Spleen (tissue), 11 donors: ENCODE data around the gene NUDT1. TPM values are rescaled to one million over a fixed set of nuclear protein-coding genes. Genes with fewer than 3 reads are reported as not detected.
A peak's percentile ranks its signal among the peaks of the same experiment; 100 is the strongest.

Experiments
- DNase-seq: peaks from one replicate; pipeline ENCODE4 v3.0.0-alpha.2; 2020
- H3K27ac ChIP-seq, 8 donors: fragments of 200-600 bp; sonication (generic) in 7 of 8; 1 replicate in 4 of 8; 2 replicates in 4 of 8; pipeline versions ENCODE4 v1.5.0 to v1.8.0; 2016 to 2021; ENCODE audit warnings: inconsistent platforms in 4 of 8, mild to moderate bottlenecking in 4 of 8, moderate library complexity in 1 of 8
- H3K27me3 ChIP-seq, 7 donors: fragments of 200-600 bp; sonication (generic) in 6 of 7; replicated peaks in 1 of 7; 1 replicate in 4 of 7; 2 replicates in 3 of 7; pipeline versions ENCODE4 v1.5.0 to v1.8.0; 2016 to 2021; ENCODE audit warnings: inconsistent platforms in 3 of 7, mild to moderate bottlenecking in 1 of 7
- H3K36me3 ChIP-seq, 6 donors: fragments of 200-600 bp; sonication (generic) in 5 of 6; 1 replicate in 4 of 6; 2 replicates in 2 of 6; pipeline versions ENCODE4 v1.5.0 to v1.8.0; 2016 to 2021; ENCODE audit warnings: inconsistent platforms in 2 of 6
- H3K4me1 ChIP-seq, 6 donors: fragments of 200-600 bp; sonication (generic) in 5 of 6; 1 replicate in 3 of 6; 2 replicates in 3 of 6; pipeline versions ENCODE4 v1.5.0 to v1.8.0; 2016 to 2021; ENCODE audit warnings: inconsistent platforms in 3 of 6
- H3K4me3 ChIP-seq, 8 donors: fragments of 200-600 bp; sonication (generic) in 7 of 8; 1 replicate in 4 of 8; 2 replicates in 4 of 8; pipeline versions ENCODE4 v1.5.0 to v1.8.0; 2016 to 2021; ENCODE audit warnings: inconsistent platforms in 4 of 8, mild to moderate bottlenecking in 4 of 8, moderate library complexity in 2 of 8
- H3K9me3 ChIP-seq, 8 donors: fragments of 200-600 bp; sonication (generic) in 7 of 8; 1 replicate in 4 of 8; 2 replicates in 4 of 8; pipeline versions ENCODE4 v1.5.0 to v1.8.0; 2016 to 2021; ENCODE audit warnings: inconsistent platforms in 4 of 8
- CTCF ChIP-seq, 11 experiments: fragments of 200-600 bp in 7 of 11; fragments of 450-650 bp in 4 of 11; sonication (generic) in 4 of 11; IDR thresholded peaks in 8 of 11; conservative IDR thresholded peaks in 3 of 11; 1 replicate in 7 of 11; 2 replicates in 4 of 11; pipeline versions ENCODE4 v1.4.0 to v1.8.0; 2016 to 2021; ENCODE audit warnings: antibody characterized with exemption in 11 of 11, inconsistent platforms in 4 of 11, mild to moderate bottlenecking in 1 of 11
- POLR2A ChIP-seq, 3 donors: fragments of 450-650 bp; IDR thresholded peaks; one replicate each; pipeline ENCODE4 v1.5.1; 2017; ENCODE audit warnings: antibody characterized with exemption in 3 of 3, mild to moderate bottlenecking in 1 of 3
- POLR2AphosphoS5 ChIP-seq, 3 donors: sonication (generic); formaldehyde crosslinking; IDR thresholded peaks; one replicate each; pipeline ENCODE4 v1.5.1; 2017; ENCODE audit warnings: antibody characterized with exemption in 3 of 3
- WGBS, 5 donors: extraction: QIAGEN DNeasy Blood & Tissue Kit in 3 of 5; methylation state at CpG; one replicate each; pipeline versions ENCODE4 v1.1.5 to v1.1.7; 2013 to 2018; 5-methylcytosine and 5-hydroxymethylcytosine counted together
- intact Hi-C: fragments of 100-400 bp; cut with DNase I; formaldehyde crosslinking; loops from one replicate; pipeline ENCODE4 v1.15.0; 2023; ENCODE audit warnings: low total_unique reads
- polyA plus RNA-seq, 3 donors: library from polyadenylated mRNA; stranded (reverse); fragments of 200-250 nt; gene quantifications; one replicate each; pipeline ENCODE4 v1.2.1, GENCODE V29; 2013
- total RNA-seq, 7 donors: library from RNA; depleted of rRNA in 3 of 7; stranded (reverse); fragments of >200 nt in 3 of 7; fragmentation: NEBNext Ultra II Directional in 4 of 7; extraction: Animal tissue kit (Norgen Biotek cat#: 25700) in 4 of 7; gene quantifications; one replicate each; pipeline versions ENCODE4 v1.1.0 to v1.2.1, GENCODE V29; 2016 to 2021
- donor health status: healthy with polysubstance abuse.
- donor health status: DM: no; HTN: no; CAD: no; lungs with moderate emphysema.
- donor health status: DM: no; HTN: no; CAD: no.
- donor health status: Bipolar disorder and iron deficiency.
- donor health status: healthy.
- donor health status: DM: no; HTN: no; CAD: no.
- donor health status: DM: yes; HTN: yes; CAD: no.

The NUDT1 gene
- total and polyA plus RNA-seq, 10 donors = 13.7 to 69.3 (median 22.6) TPM

DNA sequence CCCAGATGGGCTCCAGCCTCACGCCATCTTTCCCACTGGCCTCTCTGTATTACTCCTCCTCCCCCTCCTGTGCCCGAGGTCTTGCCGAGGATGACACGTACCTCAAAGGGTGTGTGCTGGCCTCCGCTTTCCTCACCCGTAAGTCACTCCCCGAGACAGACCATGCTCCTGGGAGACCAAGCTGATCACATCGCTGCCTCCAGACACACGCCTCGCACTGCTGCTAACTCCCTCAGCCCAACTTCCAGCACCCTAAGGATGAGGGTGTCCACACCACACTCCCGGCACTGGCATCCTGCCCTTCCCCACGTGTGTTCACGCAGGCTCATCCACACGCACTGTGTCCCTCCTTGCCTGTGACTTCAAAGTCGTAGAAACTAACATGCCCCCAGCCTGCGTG, 33.3 kb upstream of the NUDT1 start:
- TF ChIP-seq POLR2A (IDR thresholded peaks at IDR 0.05) (no peak), CTCF (IDR thresholded peaks at IDR 0.05 in 8 of 11, conservative IDR thresholded peaks at IDR 0.05 in 3 of 11) (no peak), POLR2AphosphoS5 (IDR thresholded peaks at IDR 0.05) (no peak)
- no peak overlapping the region for H3K27ac ChIP-seq
- DNase-seq = peak; percentile 46
- peaks cover 0 to 86% (median 48%) of the 10 kb centered on the region in 6 donors for H3K36me3 ChIP-seq
- H3K4me3 ChIP-seq = no peak overlapping the region
- intact Hi-C loops = loop anchor here (10.0 kb wide), 1 partner anchor 634 kb away; the partner anchor contains the start of gene PSMG3
- no peaks in the 10 kb centered on the region for H3K9me3 ChIP-seq
- peaks cover 0 to 22% (median 6%) of the 10 kb centered on the region in 6 donors for H3K4me1 ChIP-seq
- no peaks in the 10 kb centered on the region for H3K27me3 ChIP-seq
- 93 to 99% (median 96%) methylated on average over 15 to 16 of the region's 16 CpGs for WGBS, 5 donors

DNA sequence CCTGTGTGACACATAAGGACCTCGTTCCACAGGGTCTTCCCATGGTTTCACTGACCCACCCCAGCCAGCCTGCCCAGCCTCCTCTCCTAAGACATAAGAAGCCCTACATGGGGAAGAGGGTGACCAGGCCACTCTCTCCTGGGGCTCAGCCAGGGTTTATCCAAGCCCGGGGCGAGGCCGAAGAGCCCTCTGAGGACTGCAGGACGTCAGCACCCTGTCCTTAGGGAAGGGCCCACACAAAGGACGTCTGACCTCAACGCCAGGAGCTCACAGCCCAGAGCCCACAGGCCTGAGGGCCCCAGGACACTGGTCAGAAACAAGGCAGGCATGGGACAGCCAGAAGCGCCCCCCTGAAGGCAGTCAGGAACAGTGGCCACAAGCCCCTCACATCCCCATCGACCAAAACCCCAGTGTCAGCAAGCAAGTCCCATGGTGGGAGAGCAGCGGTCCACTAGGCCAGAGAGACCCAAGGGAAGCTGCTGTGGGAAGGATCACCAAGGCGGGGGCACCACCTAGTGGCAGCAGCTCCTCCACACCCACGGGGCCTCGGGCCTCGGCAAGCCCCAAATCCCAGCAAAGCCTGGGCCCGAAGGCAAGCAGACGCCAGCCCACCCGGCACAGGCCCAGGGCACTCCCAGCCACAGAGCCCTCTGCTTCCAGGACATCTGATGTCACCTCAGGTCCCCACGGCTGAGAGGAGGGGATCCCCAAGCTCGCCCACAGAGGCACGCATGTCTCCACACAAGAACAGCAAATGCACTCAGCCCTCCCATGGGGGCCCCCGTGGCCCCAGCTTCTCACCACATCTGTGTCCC, 32.7 kb upstream of the NUDT1 start:
- Histone ChIP-seq H3K9me3 (no peaks in the 10 kb centered on the region), H3K4me1 (peaks cover 0 to 16% (median under 1%) of the 10 kb centered on the region in 6 donors), H3K27ac (no peak overlapping the region), H3K36me3 (peaks cover 0 to 89% (median 54%) of the 10 kb centered on the region in 6 donors), H3K27me3 (no peaks in the 10 kb centered on the region), H3K4me3 (no peak overlapping the region)
- DNase-seq = peak; percentile 87
- intact Hi-C loops = loop anchor here (10.0 kb wide), 1 partner anchor 635 kb away; the partner anchor contains the start of gene PSMG3
- 58 to 71% (median 67%) methylated on average over 13 to 21 of the region's 21 CpGs for WGBS, 5 donors
- TF ChIP-seq POLR2AphosphoS5 (IDR thresholded peaks at IDR 0.05) (peak in 2 of 3 donors; percentile 39 to 48), POLR2A (IDR thresholded peaks at IDR 0.05) (no peak), CTCF (IDR thresholded peaks at IDR 0.05 in 8 of 11, conservative IDR thresholded peaks at IDR 0.05 in 3 of 11) (peak; percentile 47 to 88 (median 76))

DNA sequence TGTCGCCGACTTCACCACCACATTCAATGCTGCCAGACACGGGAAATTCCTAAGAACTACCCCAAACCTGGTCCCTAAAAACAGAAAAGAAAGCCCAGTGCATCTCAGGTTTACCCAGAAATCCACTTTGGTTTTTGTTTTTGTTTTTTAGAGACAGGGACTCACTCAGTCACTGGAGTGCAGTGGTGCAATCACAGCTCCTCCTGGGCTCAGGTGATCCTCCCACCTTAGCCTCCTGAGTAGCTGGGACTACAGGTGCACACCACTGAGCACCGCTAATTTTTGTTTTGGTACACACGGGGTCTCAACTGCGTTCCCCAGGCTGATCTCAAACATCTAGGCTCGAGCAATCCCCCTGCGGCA, 32.1 kb upstream of the NUDT1 start:
- no peak overlapping the region for H3K4me3 ChIP-seq
- peaks cover 0 to 10% (median 0%) of the 10 kb centered on the region in 6 donors for H3K4me1 ChIP-seq
- H3K9me3 ChIP-seq = no peaks in the 10 kb centered on the region
- DNase-seq = no peak
- TF ChIP-seq CTCF (IDR thresholded peaks at IDR 0.05 in 8 of 11, conservative IDR thresholded peaks at IDR 0.05 in 3 of 11) (no peak), POLR2AphosphoS5 (IDR thresholded peaks at IDR 0.05) (no peak), POLR2A (IDR thresholded peaks at IDR 0.05) (no peak)
- peaks cover 0 to 91% (median 59%) of the 10 kb centered on the region in 6 donors for H3K36me3 ChIP-seq
- no peaks in the 10 kb centered on the region for H3K27me3 ChIP-seq
- intact Hi-C loops = loop anchor here (10.0 kb wide), 1 partner anchor 635 kb away; the partner anchor contains the start of gene PSMG3
- 78 to 89% (median 82%) methylated on average over 8 of the region's 8 CpGs for WGBS, 5 donors
- no peak overlapping the region for H3K27ac ChIP-seq
